ENCODE results near the gene DUSP19. TPM values are rescaled to one million over a fixed set of nuclear protein-coding genes. Genes with fewer than 3 reads are reported as not detected.

The DUSP19 gene
- total and polyA plus RNA-seq, 2 donors (not counting 1 experiment from before 2014, with no cell fraction given) = 0.13 to 1.7 TPM

- under 1% methylated on average over 40 of the region's 43 CpGs for WGBS (ENCODE audit: insufficient coverage)
- CTCF ChIA-PET = interaction anchor here (1.2 kb wide), 1 partner anchor 45 kb away, joined by 5 read pairs; the partner anchor contains the start of gene DUSP19
- peaks cover 44% of the 10 kb centered on the region for H3K79me2 ChIP-seq (ENCODE audit: control insufficient read depth, insufficient read depth, low read length)
Observed at GRCh38 chr2:183124222-183124956, 45.8 kb downstream of the DUSP19 start, which contains the start of gene NUP35. TSS of gene NUP35 (plus strand) at chr2:183124443. CDS start at chr2:183124458, 15 bp downstream.

More at GRCh38 chr2:183124222-183124956, 45.8 kb downstream of the DUSP19 start, which contains the start of gene NUP35:
- intact Hi-C loops (cut with micrococcal nuclease) = loop anchor here (1.0 to 10.0 kb wide), 4 partner anchors 46 to 1230 kb away; partner anchors contain the start of genes DNAJC10, DUSP19, ITPRID2 and NCKAP1
- H3K4me3 ChIP-seq (ENCODE audit: control extremely low read depth in 1 of 5, extremely low read depth in 1 of 5, insufficient read depth in 1 of 5, low read depth in 2 of 5, low read length in 4 of 5) = peak within 1 kb of the TSS; percentile 82 to 98 (median 94)
- H3K36me3 ChIP-seq (replicated peaks in 1 of 2; ENCODE audit: control extremely low read depth in 1 of 2, control insufficient read depth in 1 of 2, extremely low read depth in 1 of 2, insufficient read depth in 2 of 2, low read length in 1 of 2) = no peaks in the 10 kb centered on the region
- peak within 1 kb of the TSS; percentile 83 for H3K9ac ChIP-seq (ENCODE audit: low read length)
- Mint-ChIP-seq H3K27ac (peak within 1 kb of the TSS; percentile 93), H3K4me1 (peaks cover 22% of the 10 kb centered on the region), H3K4me3 (peak within 1 kb of the TSS; percentile 93), H3K9me3 (ENCODE audit: insufficient read depth) (no peaks in the 10 kb centered on the region), H3K27me3 (peaks cover 17% of the 10 kb centered on the region)
- no peaks in the 10 kb centered on the region for H3K9me3 ChIP-seq (ENCODE audit: control extremely low read depth in 1 of 3, control insufficient read depth in 2 of 3, insufficient read depth in 1 of 3, low read length in 2 of 3)
- POLR2A ChIA-PET = no interaction called here
- H2AFZ ChIP-seq (ENCODE audit: insufficient read depth, low read depth, low read length, poor library complexity, severe bottlenecking) = peak within 1 kb of the TSS; percentile 98
- peak within 1 kb of the TSS; percentile 84 for H3K4me2 ChIP-seq (replicated peaks; ENCODE audit: low read depth, low read length, poor library complexity, severe bottlenecking)
- DNase-seq (peak; percentile 89), ATAC-seq (ENCODE audit: low read depth) (peak; percentile 97)
- H3K27ac ChIP-seq (ENCODE audit: low read length in 2 of 2) = peak within 1 kb of the TSS; percentile 84 to 87
- TF ChIP-seq CTCF (IDR thresholded peaks at IDR 0.05) = no peak
- no peak for TF ChIP-seq EZH2 (IDR thresholded peaks at IDR 0.05; ENCODE audit: borderline replicate concordance, insufficient read depth, low read depth, low read length, poor library complexity, severe bottlenecking)
- no peaks in the 10 kb centered on the region for H4K20me1 ChIP-seq (ENCODE audit: control insufficient read depth, insufficient read depth, low read length, poor library complexity, severe bottlenecking)
- H3K27me3 ChIP-seq (replicated peaks in 1 of 4; ENCODE audit: control extremely low read depth in 1 of 4, control insufficient read depth in 3 of 4, insufficient read depth in 4 of 4, low read length in 3 of 4) = peaks cover 0 to 9% (median 5%) of the 10 kb centered on the region in 4 experiments
- peaks cover 3 to 15% of the 10 kb centered on the region in 2 donors for H3K4me1 ChIP-seq (ENCODE audit: control insufficient read depth in 2 of 2, insufficient read depth in 2 of 2, low read length in 2 of 2)

Measured in B cell (primary cell).